Smooth muscle cell (in vitro differentiated cells): ENCODE results near the gene CDH4. TPM values are rescaled to one million over a fixed set of nuclear protein-coding genes. Genes with fewer than 3 reads are reported as not detected.

ENCODE experiments used
- DNase-seq: peaks from one replicate; lab custom pipeline; 2025; ENCODE audit not compliant: unreplicated experiment; lab: John Stamatoyannopoulos, UW
- H2AFZ ChIP-seq: fragments of 200-600 bp; sonication (generic); 2 replicates; pipeline ENCODE4 v1.6.0; 2016; ENCODE audit warnings: antibody characterized with exemption, low read depth, mild to moderate bottlenecking
- H3F3A ChIP-seq: fragments of 200-600 bp; sonication (generic); 2 replicates; pipeline ENCODE4 v1.6.0; 2017; ENCODE audit warnings: antibody characterized with exemption, low read depth
- H3K27ac ChIP-seq: fragments of 200-600 bp; sonication (generic); 2 replicates; pipeline ENCODE4 v1.5.1; 2016; ENCODE audit warnings: low read depth, mild to moderate bottlenecking
- H3K27me3 ChIP-seq: fragments of 200-600 bp; sonication (generic); 2 replicates; pipeline ENCODE4 v1.6.1; 2016; ENCODE audit warnings: low read depth, mild to moderate bottlenecking
- H3K36me3 ChIP-seq: fragments of 200-600 bp; sonication (generic); 2 replicates; pipeline ENCODE4 v1.5.1; 2016; ENCODE audit warnings: low read depth
- H3K4me1 ChIP-seq: fragments of 200-600 bp; sonication (generic); 2 replicates; pipeline ENCODE4 v1.5.1; 2016; ENCODE audit warnings: low read depth
- H3K4me2 ChIP-seq: fragments of 200-600 bp; sonication (generic); 2 replicates; pipeline ENCODE4 v1.6.0; 2016; ENCODE audit warnings: mild to moderate bottlenecking
- H3K4me3 ChIP-seq: fragments of 200-600 bp; sonication (generic); 2 replicates; pipeline ENCODE4 v1.5.1; 2016; ENCODE audit warnings: mild to moderate bottlenecking
- H3K79me2 ChIP-seq: fragments of 200-600 bp; sonication (generic); 2 replicates; pipeline ENCODE4 v1.6.0; 2016; ENCODE audit warnings: low read depth, mild to moderate bottlenecking
- H3K9ac ChIP-seq: fragments of 200-600 bp; sonication (generic); 2 replicates; pipeline ENCODE4 v1.6.0; 2016; ENCODE audit warnings: low read depth
- H3K9me3 ChIP-seq: fragments of 200-600 bp; sonication (generic); replicated peaks from 2 replicates; pipeline ENCODE4 v1.5.1; 2016; ENCODE audit warnings: low read depth
- H4K20me1 ChIP-seq: fragments of 200-600 bp; sonication (generic); 2 replicates; pipeline ENCODE4 v1.6.0; 2016; ENCODE audit warnings: low read depth
- WGBS: methylation state at CpG from one replicate; pipeline ENCODE4 v1.1.7; 2016; ENCODE audit warnings: low lambda C conversion rate; 5-methylcytosine and 5-hydroxymethylcytosine counted together
- polyA plus RNA-seq: library from polyadenylated mRNA; unstranded; fragments of >200 nt; fragmentation: Nextera tagmentation; extraction: Ambion mirVana; gene quantifications from 2 replicates; pipeline ENCODE4 v1.2.1, GENCODE V29; 2016
- total RNA-seq: library from RNA; depleted of rRNA; stranded (reverse); fragments of >200 nt; gene quantifications from 2 replicates; pipeline ENCODE4 v1.2.3, GENCODE V29; 2014
- TF ChIP-seq, protein P1 (sequence below): fragments of 200-600 bp; sonication (generic); IDR thresholded peaks from 2 replicates; pipeline ENCODE4 v1.5.1; 2017; ENCODE audit warnings: borderline replicate concordance, mild to moderate bottlenecking, antibody characterized with exemption; ENCODE audit not compliant: insufficient read depth, poor library complexity, severe bottlenecking

The CDH4 gene
- total and polyA plus RNA-seq, 2 experiments from 2014 or later, result 0.03 to 0.04 TPM

- TF ChIP-seq, protein P1, sequence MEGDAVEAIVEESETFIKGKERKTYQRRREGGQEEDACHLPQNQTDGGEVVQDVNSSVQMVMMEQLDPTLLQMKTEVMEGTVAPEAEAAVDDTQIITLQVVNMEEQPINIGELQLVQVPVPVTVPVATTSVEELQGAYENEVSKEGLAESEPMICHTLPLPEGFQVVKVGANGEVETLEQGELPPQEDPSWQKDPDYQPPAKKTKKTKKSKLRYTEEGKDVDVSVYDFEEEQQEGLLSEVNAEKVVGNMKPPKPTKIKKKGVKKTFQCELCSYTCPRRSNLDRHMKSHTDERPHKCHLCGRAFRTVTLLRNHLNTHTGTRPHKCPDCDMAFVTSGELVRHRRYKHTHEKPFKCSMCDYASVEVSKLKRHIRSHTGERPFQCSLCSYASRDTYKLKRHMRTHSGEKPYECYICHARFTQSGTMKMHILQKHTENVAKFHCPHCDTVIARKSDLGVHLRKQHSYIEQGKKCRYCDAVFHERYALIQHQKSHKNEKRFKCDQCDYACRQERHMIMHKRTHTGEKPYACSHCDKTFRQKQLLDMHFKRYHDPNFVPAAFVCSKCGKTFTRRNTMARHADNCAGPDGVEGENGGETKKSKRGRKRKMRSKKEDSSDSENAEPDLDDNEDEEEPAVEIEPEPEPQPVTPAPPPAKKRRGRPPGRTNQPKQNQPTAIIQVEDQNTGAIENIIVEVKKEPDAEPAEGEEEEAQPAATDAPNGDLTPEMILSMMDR, result no peak
Measured at GRCh38 chr20:61389077-61389476, 137.0 kb downstream of the CDH4 start.

DNA sequence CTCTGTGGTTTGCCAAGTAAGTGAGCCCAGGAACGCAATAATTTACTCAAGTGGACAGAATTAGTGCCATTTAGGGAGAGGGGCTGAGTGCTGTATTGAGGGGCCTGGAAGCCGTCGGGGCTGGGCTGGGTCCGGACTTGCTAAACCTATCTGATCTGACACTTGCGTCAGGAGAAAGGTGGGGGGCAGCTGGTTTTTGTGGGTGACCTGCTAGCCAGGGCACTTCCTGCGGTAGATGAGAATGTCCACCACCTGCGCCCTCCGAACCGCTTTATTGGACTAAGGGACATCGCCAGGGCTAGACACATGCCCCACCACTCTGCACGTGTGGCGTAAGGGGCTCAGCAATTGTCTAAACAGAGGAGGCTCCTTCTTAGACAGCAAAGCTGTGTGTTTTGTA, 139.1 kb downstream of the CDH4 start:
- WGBS, result 81% methylated on average over 12 of the region's 12 CpGs
- no peaks in the 10 kb centered on the region for H3F3A ChIP-seq
- no peaks in the 10 kb centered on the region for H3K9me3 ChIP-seq
- no peaks in the 10 kb centered on the region for H3K79me2 ChIP-seq
- no peak overlapping the region for H3K4me3 ChIP-seq
- H3K27me3 ChIP-seq, result no peaks in the 10 kb centered on the region
- no peaks in the 10 kb centered on the region for H3K36me3 ChIP-seq
- H2AFZ ChIP-seq, result no peak overlapping the region
- TF ChIP-seq, protein P1, result no peak
- no peaks in the 10 kb centered on the region for H4K20me1 ChIP-seq
- no peak overlapping the region for H3K27ac ChIP-seq
- H3K4me1 ChIP-seq, result no peaks in the 10 kb centered on the region
- H3K9ac ChIP-seq, result no peak overlapping the region
- DNase-seq, result no peak
- no peak overlapping the region for H3K4me2 ChIP-seq

More at GRCh38 chr20:61389077-61389476, 137.0 kb downstream of the CDH4 start:
- H3K4me3 ChIP-seq, result no peak overlapping the region
- no peak for DNase-seq
- H3K36me3 ChIP-seq, result no peaks in the 10 kb centered on the region
- H2AFZ ChIP-seq, result no peak overlapping the region
- H3K4me2 ChIP-seq, result no peak overlapping the region
- H3K79me2 ChIP-seq, result no peaks in the 10 kb centered on the region
- WGBS, result 92% methylated on average over 10 of the region's 10 CpGs
- no peaks in the 10 kb centered on the region for H3K9me3 ChIP-seq
- no peaks in the 10 kb centered on the region for H3K27me3 ChIP-seq
- H3F3A ChIP-seq, result no peaks in the 10 kb centered on the region
- H3K9ac ChIP-seq, result no peak overlapping the region
- H3K4me1 ChIP-seq, result no peaks in the 10 kb centered on the region
- H4K20me1 ChIP-seq, result no peaks in the 10 kb centered on the region
- no peak overlapping the region for H3K27ac ChIP-seq

DNA sequence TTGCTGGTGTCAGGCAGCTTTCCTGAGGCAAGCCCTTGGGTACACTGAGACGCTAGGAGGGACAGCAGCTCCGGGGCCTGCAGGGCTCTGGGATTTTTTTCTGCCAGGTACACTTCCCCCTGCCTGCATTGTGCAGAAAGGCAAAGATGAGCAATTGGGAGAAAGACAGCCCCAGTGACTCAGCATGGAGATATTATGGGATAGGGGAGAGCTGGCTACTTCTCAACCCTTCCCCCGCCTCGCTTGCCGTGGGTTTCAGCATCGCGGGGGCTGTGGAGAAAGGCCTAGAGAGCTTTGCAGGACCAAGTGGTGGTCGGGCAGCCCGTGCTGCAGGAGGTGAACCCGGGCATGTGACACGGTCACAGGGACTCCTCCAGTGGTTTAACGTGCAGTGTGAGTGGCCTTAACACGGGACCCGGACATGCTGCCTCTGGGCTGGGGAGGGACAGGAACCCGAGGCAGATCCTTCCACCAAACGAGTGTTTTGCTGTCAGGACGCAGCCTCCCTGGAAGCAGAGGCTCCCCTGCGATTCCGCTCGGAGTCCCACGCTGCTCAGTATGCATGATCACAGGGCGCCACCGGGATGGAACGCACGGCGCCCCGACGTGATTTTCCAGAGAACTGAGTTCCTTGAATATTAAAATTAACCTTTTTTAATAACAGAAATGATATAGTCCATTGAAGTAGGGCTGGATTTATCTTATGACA, 139.9 kb downstream of the CDH4 start:
- DNase-seq, result no peak
- Histone ChIP-seq H3K27ac (no peak overlapping the region), H3K27me3 (no peaks in the 10 kb centered on the region), H3K4me2 (peak overlapping the region; percentile 9), H3K4me1 (no peaks in the 10 kb centered on the region), H3K36me3 (no peaks in the 10 kb centered on the region), H3K4me3 (no peak overlapping the region), H3K9me3 (no peaks in the 10 kb centered on the region), H3F3A (no peaks in the 10 kb centered on the region), H3K9ac (no peak overlapping the region), H2AFZ (no peak overlapping the region), H4K20me1 (no peaks in the 10 kb centered on the region), H3K79me2 (no peaks in the 10 kb centered on the region)
- WGBS, result 74% methylated on average over 28 of the region's 28 CpGs
- TF ChIP-seq, protein P1, result no peak
